GM21360 (cell line): ENCODE measurements around the gene PDCD6IP.
"Not testable (repeated sequence)": the region's sequence is repeated elsewhere in the genome, so short reads cannot be mapped to it uniquely, and the experiment has no call there.

Experiments
- ATAC-seq: cut with Tn5 transposase; IDR thresholded peaks from one replicate; pipeline ENCODE4 v1.9.1; 2021; ENCODE audit warnings: mild to moderate bottlenecking, moderate library complexity; ENCODE audit not compliant: unreplicated experiment

Gene PDCD6IP

GRCh38 chr3:33848624-33849347 is 50.4 kb downstream of the PDCD6IP start:
- no peak for ATAC-seq

- not testable (repeated sequence) for ATAC-seq
These were observed 52.2 kb downstream of the PDCD6IP start for GRCh38 chr3:33850599-33850998.

- not testable (repeated sequence) for ATAC-seq
These were observed 57.0 kb downstream of the PDCD6IP start for GRCh38 chr3:33855407-33855806.

GRCh38 chr3:33855884-33856546 is 57.6 kb downstream of the PDCD6IP start:
- ATAC-seq = no peak

- not testable (repeated sequence) for ATAC-seq
These were observed 59.3 kb downstream of the PDCD6IP start for GRCh38 chr3:33857701-33858100.

- ATAC-seq = no peak
These were observed 59.7 kb downstream of the PDCD6IP start for GRCh38 chr3:33858131-33858530.

- no peak for ATAC-seq
These were observed 62.1 kb downstream of the PDCD6IP start for GRCh38 chr3:33860373-33861050.

GRCh38 chr3:33865133-33865532 is 66.7 kb downstream of the PDCD6IP start:
- no peak for ATAC-seq

- no peak for ATAC-seq
These were observed 69.9 kb downstream of the PDCD6IP start for GRCh38 chr3:33868309-33868708.

GRCh38 chr3:33869977-33870376 is 71.5 kb downstream of the PDCD6IP start:
- ATAC-seq = no peak

GRCh38 chr3:33874815-33875214 is 76.4 kb downstream of the PDCD6IP start:
- ATAC-seq = no peak

GRCh38 chr3:33875680-33876079 is 77.2 kb downstream of the PDCD6IP start:
- ATAC-seq = no peak

GRCh38 chr3:33877187-33877586 is 78.8 kb downstream of the PDCD6IP start:
- no peak for ATAC-seq

- ATAC-seq = no peak
These were observed 81.1 kb downstream of the PDCD6IP start for GRCh38 chr3:33879540-33879939.

- ATAC-seq = no peak
These were observed 83.0 kb downstream of the PDCD6IP start for GRCh38 chr3:33881156-33882064.

GRCh38 chr3:33882296-33882695 is 83.9 kb downstream of the PDCD6IP start:
- no peak for ATAC-seq

- ATAC-seq = no peak
These were observed 85.1 kb downstream of the PDCD6IP start for GRCh38 chr3:33883538-33883950.

GRCh38 chr3:33883951-33884561 is 85.6 kb downstream of the PDCD6IP start:
- no peak for ATAC-seq

GRCh38 chr3:33884701-33885100 is 86.3 kb downstream of the PDCD6IP start:
- no peak for ATAC-seq

GRCh38 chr3:33885496-33885895 is 87.1 kb downstream of the PDCD6IP start:
- ATAC-seq = no peak
